KBM-7 (cell line): ENCODE results near the gene AFF4.
"Not testable (repeated sequence)": the region's sequence is repeated elsewhere in the genome, so short reads cannot be mapped to it uniquely, and the experiment has no call there.

Experiments
- DNase-seq: peaks from one replicate; pipeline ENCODE4 v3.0.0-alpha.2; 2015
- in situ Hi-C: fragments of 300-500 bp; cut with MboI; formaldehyde crosslinking; loops from 2 replicates; pipeline ENCODE4 v1.14.3; 2020; ENCODE audit warnings: low sequenced_read_pairs, low pct_unique_long_range_greater_than_20kb, mixed read lengths

Gene AFF4

DNA sequence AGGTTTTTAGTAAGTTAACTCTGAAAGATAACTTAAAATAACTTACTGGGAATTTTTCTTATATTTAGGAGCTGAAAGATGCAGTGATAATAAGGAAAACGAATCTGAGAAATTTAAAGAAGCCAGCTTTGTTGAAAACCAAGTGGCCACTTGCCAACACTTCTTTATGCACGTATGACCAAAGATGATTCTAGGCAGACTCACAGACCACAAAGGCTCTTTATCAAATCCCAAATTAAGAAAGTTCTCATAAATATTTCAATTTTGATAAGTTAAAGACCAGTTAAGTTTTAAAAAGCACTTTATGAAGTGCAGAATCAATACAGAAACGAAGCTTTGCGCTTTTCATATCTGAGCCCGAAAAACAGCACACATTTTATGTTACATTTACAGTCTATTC is 1.5 kb downstream of the AFF4 start:
- in situ Hi-C loops = no loop called here

DNA sequence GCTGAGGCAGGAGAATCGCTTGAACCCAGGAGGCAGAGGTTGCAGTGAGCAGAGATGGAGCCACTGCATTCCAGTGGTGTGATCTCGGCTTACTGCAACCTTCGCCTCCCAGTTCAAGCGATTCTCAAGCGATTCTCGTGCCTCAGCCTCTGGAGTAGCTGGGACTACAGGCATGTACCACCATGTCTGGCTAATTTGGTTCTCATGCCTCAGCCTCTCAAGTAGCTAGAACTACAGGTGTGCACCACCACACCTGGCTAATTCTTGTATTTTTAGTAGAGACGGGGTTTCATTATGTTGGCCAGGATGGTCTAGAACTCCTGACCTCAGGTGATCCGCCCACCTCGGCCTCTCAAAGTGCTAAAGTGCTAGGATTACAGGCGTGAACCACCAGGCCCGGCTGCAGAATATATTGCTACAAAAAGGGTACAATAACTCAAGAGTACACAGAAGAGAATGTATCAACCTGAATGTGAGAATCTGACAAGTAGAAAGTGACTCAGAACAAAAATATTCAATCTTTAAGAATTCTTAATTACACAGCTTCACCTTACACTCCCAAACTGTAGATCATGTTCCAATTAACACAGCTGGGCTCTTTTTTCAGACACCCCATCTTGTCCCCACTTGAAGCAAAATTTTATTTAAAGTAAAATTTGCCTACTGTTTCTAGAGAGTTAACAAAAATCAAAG is 2.2 kb downstream of the AFF4 start:
- DNase-seq, in situ Hi-C loops: not testable (repeated sequence)

More for the DNA sequence above, 1.5 kb downstream of the AFF4 start:
- DNase-seq = peak; percentile 16

DNA sequence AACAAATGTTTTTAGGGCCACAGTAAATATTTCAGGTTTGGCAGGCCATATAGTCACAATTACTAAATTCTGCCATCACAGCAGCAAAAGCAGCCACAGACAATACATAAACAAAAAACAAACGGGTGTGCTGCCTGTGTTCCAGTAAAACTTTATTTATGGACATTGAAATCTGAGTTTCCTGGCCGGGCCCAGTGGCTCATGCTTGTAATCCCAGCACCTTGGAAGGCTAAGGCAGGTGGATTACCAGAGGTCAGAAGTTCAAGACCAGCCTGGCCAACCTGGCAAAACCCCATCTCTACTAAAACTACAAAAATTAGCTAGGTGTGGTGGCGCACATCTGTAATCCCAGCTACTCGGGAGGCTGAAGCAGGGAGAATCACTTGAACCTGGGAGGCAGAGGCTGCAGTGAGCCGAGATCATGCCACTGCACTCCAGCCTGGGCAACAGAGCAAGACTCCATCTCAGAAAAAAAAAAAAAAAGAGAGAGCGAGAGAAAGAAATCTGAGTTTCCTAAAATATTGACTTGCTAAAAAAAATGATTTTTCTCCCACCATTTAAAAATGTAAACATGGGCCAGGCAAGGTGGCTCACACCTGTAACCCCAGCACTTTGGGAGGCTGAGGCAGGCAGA is 7.2 kb downstream of the AFF4 start:
- in situ Hi-C loops, DNase-seq: not testable (repeated sequence)

DNA sequence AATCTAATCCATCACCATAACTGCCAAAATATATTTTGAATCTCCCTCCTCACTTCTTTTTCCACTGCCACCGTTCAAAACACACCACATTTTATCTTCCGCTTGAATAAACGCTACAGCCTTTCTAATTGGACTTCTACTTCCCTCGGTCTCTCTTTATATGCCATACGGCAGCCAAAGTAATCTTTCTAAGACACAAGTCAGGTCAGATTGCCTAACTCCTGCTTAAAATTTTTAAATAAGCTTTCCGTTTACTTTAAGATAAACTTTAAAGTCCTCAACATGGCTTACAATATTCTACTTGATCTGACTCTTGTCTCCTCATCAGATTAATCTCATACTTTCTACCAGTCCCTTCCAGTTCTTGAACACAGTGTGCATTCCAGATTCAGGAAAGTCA is 9.7 kb downstream of the AFF4 start:
- peak; percentile 37 for DNase-seq
- in situ Hi-C loops = no loop called here

DNA sequence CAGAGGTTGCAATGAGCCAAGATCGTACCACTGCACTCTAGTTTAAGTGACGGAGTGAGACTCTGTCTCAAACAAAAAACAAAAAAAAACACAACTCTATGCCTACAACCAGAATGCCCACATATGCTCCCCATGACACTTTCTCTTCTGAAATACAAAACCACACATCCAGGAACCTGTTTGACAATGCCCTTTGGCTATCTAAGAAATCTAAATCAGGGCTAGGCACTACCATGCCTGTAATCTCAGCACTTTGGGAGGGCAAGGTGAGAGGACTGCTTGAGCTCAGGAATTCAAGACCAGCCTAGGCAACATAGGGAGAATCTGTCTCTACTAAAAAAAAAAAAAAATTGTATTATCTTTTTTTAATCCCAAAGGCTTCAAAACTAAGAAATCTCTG is 10.6 kb downstream of the AFF4 start:
- in situ Hi-C loops = no loop called here

DNA sequence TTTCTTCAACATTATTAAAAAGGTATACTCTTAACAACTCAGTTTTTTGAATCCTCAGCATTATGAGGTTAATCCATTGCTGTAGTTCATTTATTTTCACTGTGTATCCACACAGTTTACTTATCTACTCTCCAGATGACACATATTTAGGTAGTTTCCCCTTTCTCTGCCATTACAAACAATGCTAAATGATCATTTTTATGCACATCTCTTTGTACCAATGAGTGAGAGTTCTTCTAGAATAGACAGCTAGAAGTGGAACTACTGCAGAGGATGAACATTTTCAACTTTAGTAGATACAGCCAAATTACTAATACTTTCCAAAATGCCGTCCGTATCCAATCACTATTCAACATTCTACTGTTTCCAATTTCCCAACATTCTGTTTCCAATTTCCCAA is 11.5 kb downstream of the AFF4 start:
- DNase-seq = no peak
- in situ Hi-C loops = no loop called here

More for the DNA sequence above, 10.6 kb downstream of the AFF4 start:
- no peak for DNase-seq

DNA sequence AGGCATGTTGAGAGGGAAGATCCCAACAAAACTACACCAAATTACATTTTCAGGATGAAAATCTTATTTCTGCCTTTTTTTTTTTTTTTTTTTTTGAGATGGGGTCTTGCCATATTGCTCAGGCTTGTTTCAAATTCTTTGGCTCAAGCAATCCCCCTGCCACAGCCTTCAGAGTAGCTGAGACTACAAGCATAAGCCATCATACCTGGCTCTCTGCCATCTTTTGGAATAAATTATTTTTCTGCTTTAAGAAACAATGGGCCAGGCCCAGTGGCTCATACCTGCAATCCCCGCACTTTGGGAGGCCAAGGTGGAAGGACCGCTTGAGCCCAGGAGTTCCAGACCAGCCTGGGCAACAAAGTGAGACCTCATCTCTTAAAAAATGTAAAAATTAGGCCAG is 14.3 kb downstream of the AFF4 start:
- no peak for DNase-seq
- in situ Hi-C loops = no loop called here

DNA sequence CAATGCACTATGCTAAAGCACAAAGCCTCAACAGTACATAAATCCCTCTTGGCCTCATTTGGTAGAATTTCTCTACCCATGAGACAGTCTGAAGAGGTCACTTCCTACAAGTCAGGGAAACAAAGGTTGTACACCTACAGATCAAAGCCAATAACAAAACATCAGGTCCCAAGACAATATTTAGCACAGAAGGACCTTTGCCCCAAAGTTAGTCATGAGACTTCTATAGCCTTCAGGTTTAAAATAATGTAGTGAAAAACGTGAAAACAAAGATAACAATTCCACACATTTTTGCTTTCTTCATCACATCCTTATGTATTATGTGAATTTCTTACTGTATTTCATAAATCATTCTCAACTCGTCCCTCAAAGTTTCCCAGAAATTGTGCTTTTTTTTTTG is 15.8 kb downstream of the AFF4 start:
- in situ Hi-C loops = no loop called here

DNA sequence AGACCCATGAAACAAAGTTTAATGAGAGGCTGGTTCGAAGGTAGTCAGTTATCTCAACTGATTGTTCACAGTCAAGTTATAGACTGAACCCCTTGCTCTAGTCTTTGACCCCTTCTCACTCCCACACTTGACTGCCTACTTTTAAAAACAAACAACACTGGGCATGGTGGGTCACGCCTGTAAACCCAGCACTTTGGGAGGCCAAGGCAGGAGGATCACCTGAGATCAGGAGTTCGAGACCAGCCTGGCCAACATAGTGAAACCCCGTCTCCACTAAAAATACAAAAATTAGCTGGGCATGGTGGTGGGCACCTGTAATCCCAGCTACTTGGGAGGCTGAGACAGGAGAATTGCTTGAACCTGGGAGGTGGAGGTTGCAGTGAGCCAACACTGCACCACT is 18.1 kb downstream of the AFF4 start:
- DNase-seq, in situ Hi-C loops: not testable (repeated sequence)

More for the DNA sequence above, 15.8 kb downstream of the AFF4 start:
- DNase-seq = no peak

DNA sequence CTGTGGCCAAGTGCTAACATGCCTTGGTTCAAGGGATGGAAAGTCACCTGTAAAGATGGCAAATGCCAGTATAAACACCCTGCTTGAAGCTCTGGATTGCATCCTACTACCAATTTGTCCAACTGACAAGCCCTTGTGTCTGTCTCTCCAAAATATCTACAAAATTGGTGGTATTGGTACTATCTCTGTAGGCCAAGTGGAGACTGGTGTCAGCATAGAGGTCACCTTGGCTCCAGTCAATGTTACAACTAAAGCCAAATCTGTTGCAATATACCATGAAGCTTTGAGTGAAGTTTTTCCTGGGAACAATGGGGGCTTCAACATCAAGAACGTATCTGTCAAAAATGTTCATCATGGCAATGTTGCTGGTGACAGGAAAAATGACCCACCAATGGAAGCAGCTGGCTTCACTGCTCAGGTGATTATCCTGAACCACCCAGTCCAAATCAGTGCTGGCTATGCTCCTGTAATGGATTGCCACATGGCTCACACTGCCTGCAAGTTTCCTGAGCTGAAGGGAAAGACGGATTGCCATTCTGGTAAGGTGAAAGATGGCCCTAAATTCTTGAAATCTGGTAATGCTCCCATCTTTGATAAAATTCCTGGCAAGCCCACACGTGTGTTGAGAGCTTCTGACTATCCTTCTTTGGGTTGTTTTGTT is 19.9 kb downstream of the AFF4 start:
- in situ Hi-C loops = no loop called here
- no peak for DNase-seq

DNA sequence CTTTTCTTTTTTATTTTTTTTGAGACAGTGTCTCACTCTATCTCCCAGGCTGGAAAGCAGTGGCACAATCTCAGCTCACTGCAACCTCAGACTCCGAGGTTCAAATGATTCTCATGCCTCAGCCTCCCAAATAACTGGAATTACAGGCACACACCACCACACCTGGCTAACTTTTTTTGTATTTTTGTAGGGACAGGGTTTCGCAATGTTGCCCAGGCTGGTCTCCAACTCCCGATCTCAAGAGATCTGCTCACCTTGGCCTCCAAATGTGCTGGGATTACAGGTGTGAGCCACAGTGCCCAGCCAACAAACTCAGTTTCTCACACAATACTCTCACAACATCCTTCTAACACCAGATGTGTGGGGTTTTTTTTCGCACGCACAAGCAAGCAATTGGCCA is 22.1 kb downstream of the AFF4 start:
- in situ Hi-C loops = no loop called here
- no peak for DNase-seq

DNA sequence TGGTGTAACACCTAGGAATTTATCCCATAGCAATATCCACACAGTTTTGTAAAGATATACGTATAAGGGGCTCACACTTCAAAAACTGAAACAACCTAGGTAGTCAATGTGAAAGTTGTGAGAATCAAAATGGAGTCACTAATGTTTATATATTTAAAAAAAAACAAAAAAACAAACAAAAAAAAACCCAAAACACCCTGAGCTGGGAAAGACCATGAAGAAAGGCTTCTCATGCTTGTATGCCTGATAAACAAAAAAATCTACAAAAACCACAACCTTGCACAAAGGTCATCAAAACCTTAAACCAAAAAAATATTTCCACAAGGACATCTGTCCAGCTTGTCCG is 35.4 kb downstream of the AFF4 start:
- DNase-seq = no peak
- in situ Hi-C loops = no loop called here

DNA sequence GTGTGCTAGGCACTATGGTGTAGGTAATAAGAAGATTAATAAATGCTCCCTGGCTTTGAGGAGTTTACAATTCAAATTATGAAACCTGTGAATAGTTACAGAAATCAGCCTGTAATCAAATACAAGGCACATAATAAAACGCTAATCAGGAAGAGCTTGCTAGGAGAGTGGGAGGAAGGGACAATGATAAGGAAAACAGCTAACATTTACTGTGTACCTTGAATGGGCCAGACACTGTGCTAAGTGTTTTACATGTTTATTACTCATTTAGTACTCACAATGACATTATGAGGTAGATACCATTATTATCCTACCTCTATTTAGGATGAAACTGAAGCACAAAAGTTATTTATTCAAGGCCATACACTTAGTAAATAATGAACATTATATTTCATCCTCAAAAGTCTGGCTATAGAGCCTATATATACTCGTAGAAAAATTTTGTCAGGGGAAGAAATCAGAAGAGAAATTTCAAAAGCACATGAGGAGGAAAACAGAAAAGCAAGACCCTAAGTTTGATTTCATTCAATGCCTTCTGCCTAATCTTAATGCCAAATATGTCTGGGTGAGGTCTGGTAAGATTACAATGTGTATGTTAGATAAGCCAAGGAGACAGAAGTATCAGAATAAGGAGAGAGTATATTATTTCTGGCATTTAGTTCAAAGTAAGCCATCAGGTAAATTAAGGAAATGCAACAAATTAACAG is 35.9 kb downstream of the AFF4 start:
- DNase-seq = no peak
- in situ Hi-C loops = no loop called here

DNA sequence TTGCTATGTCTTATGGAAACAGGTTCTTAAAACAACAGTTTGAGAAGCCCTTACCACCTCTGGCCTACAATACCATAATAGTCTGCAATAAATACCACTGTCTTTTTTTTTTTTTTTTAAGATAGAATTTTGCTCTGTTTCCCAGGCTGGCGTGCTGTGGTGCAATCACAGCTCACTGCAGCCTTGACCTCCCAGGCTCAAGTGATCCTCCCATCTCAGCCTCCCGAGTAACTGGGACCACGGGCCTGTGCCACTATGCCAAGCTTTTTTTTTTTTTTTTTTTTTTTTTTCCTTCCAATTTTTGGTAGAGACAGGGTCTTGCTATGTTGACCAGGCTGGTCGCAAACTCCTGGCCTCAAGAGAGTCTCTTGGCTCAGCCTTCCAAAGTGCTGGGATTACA is 37.0 kb downstream of the AFF4 start:
- no peak for DNase-seq
- in situ Hi-C loops = no loop called here

DNA sequence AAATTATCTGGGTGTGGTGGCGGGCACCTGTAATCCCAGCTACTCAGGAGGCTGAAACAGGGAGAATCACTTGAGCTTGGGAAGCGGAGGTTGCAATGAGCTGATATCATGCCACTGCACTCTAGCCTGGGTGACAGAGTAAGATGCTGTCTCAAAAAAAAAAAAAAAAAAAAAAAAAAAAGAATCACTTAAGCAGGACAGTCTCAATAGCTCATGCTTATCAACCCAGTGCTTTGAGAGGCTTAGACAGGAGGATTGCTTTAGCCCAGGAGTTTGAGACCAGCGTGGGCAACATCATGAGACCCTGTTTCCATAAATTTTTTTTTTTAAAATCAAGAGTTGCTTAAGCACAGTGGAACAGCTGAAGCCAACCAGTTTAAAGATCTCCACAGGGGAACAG is 47.3 kb downstream of the AFF4 start:
- in situ Hi-C loops = no loop called here
- no peak for DNase-seq

DNA sequence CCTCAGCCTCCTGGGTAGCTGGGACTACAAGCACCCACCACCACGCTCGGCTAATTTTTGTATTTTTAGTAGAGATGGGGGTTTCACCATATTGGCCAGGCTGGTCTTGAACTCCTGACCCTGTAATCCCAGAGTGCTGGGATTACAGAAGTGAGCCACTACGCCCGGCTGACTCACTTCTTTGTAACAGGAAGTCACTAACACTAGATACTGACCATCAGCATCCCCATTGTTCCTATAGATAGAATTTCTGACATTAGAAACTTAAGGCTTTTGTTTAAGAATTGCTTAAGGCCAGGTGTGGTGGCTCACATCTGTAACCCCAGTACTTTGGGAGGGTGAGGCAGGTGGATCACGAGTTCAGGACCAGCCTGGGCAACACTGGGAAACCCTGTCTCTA is 47.8 kb downstream of the AFF4 start:
- DNase-seq = no peak
- in situ Hi-C loops = no loop called here

DNA sequence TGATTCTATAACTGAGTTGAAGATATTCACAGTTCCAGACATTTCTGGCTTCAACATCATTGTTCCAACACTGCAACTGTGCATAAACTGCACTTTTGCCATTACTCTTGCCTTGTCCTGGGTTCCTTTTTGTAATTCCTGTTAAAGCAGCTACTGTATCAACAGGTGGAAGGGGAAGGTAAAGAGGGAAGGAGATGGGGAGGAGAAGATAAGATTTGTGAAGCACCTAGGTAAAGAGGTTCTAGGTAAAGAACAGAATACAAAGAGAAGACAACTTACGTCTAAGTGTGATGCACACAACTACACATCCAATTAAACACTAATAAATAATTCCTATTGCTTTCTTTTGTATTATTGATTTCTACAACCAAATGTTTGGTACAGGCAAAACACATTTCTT is 53.7 kb downstream of the AFF4 start:
- in situ Hi-C loops = no loop called here
- no peak for DNase-seq

DNA sequence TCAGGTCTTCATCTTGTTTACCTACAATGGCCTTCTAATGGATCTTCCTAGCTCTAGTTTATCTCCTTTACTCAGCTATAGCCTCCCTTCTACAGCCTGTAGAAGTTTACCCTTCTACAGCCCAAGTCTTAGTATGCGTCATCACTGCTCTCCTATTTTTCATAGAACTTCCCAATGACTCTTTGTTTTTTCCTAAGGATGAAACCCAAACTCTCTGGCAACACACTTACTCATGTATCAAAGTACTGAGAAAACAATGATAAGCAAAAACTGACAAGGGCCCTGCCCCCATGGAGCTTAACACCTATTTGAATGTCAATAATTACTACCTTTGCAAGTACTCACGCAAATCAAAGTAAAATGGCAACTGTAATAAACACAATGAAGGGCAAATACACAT is 56.3 kb downstream of the AFF4 start:
- in situ Hi-C loops = no loop called here
- DNase-seq = no peak

DNA sequence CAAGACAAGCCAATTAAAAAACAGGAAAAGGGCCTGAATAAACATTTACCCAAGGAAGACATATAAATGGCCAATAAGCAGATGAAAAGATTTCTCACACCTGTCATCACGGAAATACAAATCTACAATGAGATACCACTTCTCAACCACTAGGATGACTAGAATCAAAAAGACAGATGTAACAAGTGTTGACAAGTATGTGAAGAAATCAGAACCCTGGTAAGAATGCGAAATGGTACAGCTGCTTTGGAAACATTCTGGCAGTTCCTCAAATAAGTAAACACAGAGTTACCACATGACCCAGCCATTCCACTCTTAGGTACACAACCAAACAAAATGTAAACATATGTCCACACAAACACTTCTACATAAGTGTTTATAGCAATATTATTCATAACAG is 57.5 kb downstream of the AFF4 start:
- in situ Hi-C loops = no loop called here
- peak; percentile 16 for DNase-seq

DNA sequence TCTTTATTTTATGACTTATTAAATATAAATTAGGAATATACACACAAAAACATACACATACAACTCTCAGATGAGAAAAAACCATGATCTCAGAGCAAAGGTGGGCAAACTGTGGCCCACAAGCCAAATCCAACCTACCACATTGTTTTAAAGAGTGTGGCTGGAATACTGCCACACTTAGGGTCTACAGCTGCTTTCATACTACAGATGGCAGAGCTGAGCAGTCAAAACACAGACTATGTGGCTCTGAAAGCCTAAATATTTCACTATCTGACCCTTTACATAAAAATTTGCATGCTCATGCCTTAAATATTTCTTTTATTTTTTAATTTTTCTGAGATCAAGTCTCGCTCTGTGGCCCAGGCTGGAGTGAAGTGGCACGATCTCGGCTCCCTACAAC is 61.7 kb downstream of the AFF4 start:
- in situ Hi-C loops = no loop called here

More for the DNA sequence above, 61.7 kb downstream of the AFF4 start:
- DNase-seq = no peak
